NCI-H524 (cell line): Measurements from ENCODE around the gene HAO1.
"Not testable (repeated sequence)": the region's sequence is repeated elsewhere in the genome, so short reads cannot be mapped to it uniquely, and the experiment has no call there.

Experiments
- DNase-seq, 2 experiments: peaks; one replicate each; lab custom pipeline; 2025; lab: John Stamatoyannopoulos, UW

Gene HAO1

GRCh38 chr20:7855545-7855944 is 84.7 kb downstream of the HAO1 start:
- DNase-seq: no peak

GRCh38 chr20:7853493-7853892 is 86.8 kb downstream of the HAO1 start:
- DNase-seq: no peak

- DNase-seq: no peak
These were observed 89.3 kb downstream of the HAO1 start for GRCh38 chr20:7850775-7851490.

- no peak for DNase-seq
These were observed 90.6 kb downstream of the HAO1 start for GRCh38 chr20:7849675-7850074.

- DNase-seq: no peak
These were observed 91.9 kb downstream of the HAO1 start for GRCh38 chr20:7848351-7848750.

GRCh38 chr20:7843613-7844012 is 96.6 kb downstream of the HAO1 start:
- DNase-seq: no peak

GRCh38 chr20:7841971-7842310 is 98.3 kb downstream of the HAO1 start:
- DNase-seq: peak; percentile 16 to 48

GRCh38 chr20:7841291-7841970 is 98.8 kb downstream of the HAO1 start:
- no peak for DNase-seq

- peak; percentile 60 to 78 for DNase-seq
These were observed 104.2 kb downstream of the HAO1 start for GRCh38 chr20:7836076-7836475.

- DNase-seq: not testable (repeated sequence)
These were observed 105.8 kb downstream of the HAO1 start for GRCh38 chr20:7834441-7834840.
